ENCODE data around the gene SHANK1. TPM values are rescaled to one million over a fixed set of nuclear protein-coding genes. Genes with fewer than 3 reads are reported as not detected.
"Not testable (repeated sequence)": the region's sequence is repeated elsewhere in the genome, so short reads cannot be mapped to it uniquely, and the experiment has no call there.

The SHANK1 gene
- total RNA-seq, 4 donors from 2014 or later, result 0.11 to 0.42 (median 0.39) TPM; not detected in 1

DNA sequence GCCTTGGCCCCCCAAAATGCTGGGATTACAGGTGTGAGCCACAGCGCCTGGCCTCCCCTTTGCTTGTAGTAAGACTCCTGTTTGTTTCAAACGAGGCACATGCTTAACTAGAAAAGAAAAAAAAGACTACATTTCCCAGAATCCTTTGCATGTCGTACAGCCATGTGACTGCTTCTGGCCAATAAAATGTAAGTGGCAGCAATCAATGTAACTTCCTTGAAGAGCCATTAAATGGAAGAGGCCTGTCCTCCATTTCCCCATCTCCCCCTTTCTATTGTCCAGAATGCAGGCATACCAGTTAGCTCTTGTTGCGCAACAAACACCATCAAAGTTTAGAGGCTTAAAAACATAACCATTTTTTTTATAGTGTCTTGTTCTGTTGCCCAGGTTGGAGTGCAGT, 40.3 kb upstream of the SHANK1 start:
- H3K27me3 ChIP-seq, result peaks cover 0 to 75% (median 0%) of the 10 kb centered on the region in 4 donors
- TF ChIP-seq, protein P1, sequence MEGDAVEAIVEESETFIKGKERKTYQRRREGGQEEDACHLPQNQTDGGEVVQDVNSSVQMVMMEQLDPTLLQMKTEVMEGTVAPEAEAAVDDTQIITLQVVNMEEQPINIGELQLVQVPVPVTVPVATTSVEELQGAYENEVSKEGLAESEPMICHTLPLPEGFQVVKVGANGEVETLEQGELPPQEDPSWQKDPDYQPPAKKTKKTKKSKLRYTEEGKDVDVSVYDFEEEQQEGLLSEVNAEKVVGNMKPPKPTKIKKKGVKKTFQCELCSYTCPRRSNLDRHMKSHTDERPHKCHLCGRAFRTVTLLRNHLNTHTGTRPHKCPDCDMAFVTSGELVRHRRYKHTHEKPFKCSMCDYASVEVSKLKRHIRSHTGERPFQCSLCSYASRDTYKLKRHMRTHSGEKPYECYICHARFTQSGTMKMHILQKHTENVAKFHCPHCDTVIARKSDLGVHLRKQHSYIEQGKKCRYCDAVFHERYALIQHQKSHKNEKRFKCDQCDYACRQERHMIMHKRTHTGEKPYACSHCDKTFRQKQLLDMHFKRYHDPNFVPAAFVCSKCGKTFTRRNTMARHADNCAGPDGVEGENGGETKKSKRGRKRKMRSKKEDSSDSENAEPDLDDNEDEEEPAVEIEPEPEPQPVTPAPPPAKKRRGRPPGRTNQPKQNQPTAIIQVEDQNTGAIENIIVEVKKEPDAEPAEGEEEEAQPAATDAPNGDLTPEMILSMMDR (IDR thresholded peaks at IDR 0.05), result no peak
- TF ChIP-seq POLR2AphosphoS5 (IDR thresholded peaks at IDR 0.05), result no peak
- TF ChIP-seq EP300 (IDR thresholded peaks at IDR 0.05), result no peak
- no peak for TF ChIP-seq POLR2A (IDR thresholded peaks at IDR 0.05; ENCODE audit: low read depth)
- DNase-seq (ENCODE audit: extremely low spot score), result no peak
- H3K4me1 ChIP-seq, result no peaks in the 10 kb centered on the region
- no peaks in the 10 kb centered on the region for H3K9me3 ChIP-seq
- no peak overlapping the region for H3K27ac ChIP-seq (replicated peaks in 1 of 4)
- intact Hi-C loops (cut with DNase I), result no loop called here
- no peak overlapping the region for H3K4me3 ChIP-seq
- H3K36me3 ChIP-seq, result no peaks in the 10 kb centered on the region
- 71% methylated on average over 4 of the region's 4 CpGs for WGBS

DNA sequence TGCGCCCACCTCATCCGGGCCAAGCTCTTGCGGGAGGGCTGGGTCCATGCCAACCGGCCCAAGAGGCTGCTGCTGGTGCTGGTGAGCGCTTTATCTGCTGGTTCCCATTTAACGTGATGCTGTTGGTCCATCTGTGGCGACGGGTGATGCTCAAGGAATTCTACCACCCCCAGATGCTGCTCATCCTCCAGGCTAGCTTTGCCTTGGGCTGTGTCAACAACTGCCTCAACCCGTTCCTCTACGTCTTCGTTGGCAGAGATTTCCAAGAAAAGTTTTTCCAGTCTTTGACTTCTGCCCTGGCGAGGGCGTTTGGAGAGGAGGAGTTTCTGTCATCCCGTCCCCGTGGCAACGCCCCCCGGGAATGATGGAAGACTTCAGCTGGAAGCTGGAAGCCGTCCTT, 39.5 kb upstream of the SHANK1 start:
- H3K9me3 ChIP-seq; intact Hi-C loops (cut with DNase I); DNase-seq (ENCODE audit: extremely low spot score); H3K36me3 ChIP-seq; H3K27ac ChIP-seq (replicated peaks in 1 of 4); H3K4me3 ChIP-seq; H3K4me1 ChIP-seq: not testable (repeated sequence)
- 47% methylated on average over 7 of the region's 18 CpGs for WGBS
- peaks cover 0 to 73% (median 0%) of the 10 kb centered on the region in 4 donors for H3K27me3 ChIP-seq

DNA sequence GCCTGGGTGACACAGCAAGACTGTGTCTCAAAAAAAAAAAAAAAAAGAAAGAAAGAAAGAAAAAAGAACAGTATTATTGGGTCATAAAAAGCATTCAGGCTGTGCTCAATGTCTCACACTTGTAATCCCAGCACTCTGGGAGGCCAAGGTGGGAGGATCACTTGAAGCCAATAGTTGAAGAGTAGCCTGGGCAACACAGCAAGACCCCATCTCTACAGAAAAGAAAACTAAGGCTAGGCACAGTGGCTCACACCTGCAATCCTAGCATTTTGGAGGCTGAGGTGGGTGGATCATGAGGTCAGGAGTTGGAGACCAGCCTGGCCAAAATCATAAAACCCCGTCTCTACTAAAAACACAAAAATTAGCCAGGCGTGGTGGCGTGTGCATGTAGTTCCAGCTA, 38.0 kb upstream of the SHANK1 start:
- H3K36me3 ChIP-seq; intact Hi-C loops (cut with DNase I); H3K4me1 ChIP-seq; DNase-seq (ENCODE audit: extremely low spot score); H3K27ac ChIP-seq (replicated peaks in 1 of 4); H3K4me3 ChIP-seq; H3K9me3 ChIP-seq: not testable (repeated sequence)
- WGBS, result 98% methylated on average over 3 of the region's 3 CpGs
- peaks cover 0 to 66% (median 0%) of the 10 kb centered on the region in 4 donors for H3K27me3 ChIP-seq

DNA sequence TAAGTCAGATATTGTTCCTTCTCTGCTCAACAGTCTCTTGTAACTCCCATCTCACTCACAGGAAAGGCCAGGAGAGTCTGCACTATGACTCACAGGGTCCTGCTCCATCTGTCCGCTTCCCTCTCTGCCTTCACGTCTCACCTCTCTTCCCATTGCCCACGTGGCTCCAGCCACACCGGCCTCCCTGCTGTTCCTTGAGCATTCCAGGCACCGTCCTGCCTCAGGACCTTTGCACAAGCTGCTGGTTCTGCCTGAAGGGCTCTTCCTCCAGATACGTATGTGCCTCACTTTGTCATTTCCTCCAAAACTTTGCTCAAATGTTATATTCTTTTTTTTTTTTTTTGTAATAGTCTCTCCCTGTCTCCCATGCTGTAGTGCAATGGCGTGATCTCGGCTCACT, 36.6 kb upstream of the SHANK1 start:
- WGBS, result 63% methylated on average over 8 of the region's 8 CpGs
- intact Hi-C loops (cut with DNase I); H3K27ac ChIP-seq (replicated peaks in 1 of 4); H3K9me3 ChIP-seq; H3K4me1 ChIP-seq; DNase-seq (ENCODE audit: extremely low spot score); H3K36me3 ChIP-seq; H3K4me3 ChIP-seq: not testable (repeated sequence)
- peaks cover 0 to 59% (median 0%) of the 10 kb centered on the region in 4 donors for H3K27me3 ChIP-seq

DNA sequence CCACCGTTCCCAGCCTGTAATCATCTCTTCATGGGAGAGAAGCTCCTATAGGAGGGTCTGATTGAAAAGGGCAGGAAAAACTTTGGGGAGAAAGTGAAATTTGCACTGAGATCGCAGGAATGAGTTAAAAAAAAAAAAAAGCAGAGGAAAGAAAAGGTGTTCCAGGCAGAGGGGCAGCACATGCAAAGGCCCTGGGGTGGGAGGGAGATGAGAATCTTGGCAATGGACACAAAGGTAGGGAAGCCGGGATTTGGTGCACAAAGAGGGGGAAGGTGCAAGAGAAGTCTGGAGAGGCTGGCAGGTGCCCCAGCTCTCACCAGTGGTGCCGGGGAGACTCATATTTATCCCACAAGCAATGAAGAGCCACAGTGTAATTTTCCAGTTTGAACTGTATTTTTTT, 34.3 kb upstream of the SHANK1 start:
- Histone ChIP-seq H3K27ac (replicated peaks in 1 of 4) (no peak overlapping the region), H3K4me3 (no peak overlapping the region), H3K9me3 (no peaks in the 10 kb centered on the region), H3K4me1 (no peaks in the 10 kb centered on the region), H3K36me3 (no peaks in the 10 kb centered on the region), H3K27me3 (peaks cover 0 to 71% (median 0%) of the 10 kb centered on the region in 4 donors)
- intact Hi-C loops (cut with DNase I), result no loop called here
- 91% methylated on average over 4 of the region's 4 CpGs for WGBS
- no peak for DNase-seq (ENCODE audit: extremely low spot score)
- TF ChIP-seq, protein P1 (IDR thresholded peaks at IDR 0.05), result no peak
- TF ChIP-seq POLR2A (IDR thresholded peaks at IDR 0.05; ENCODE audit: low read depth), result no peak
- no peak for TF ChIP-seq POLR2AphosphoS5 (IDR thresholded peaks at IDR 0.05)
- no peak for TF ChIP-seq EP300 (IDR thresholded peaks at IDR 0.05)

DNA sequence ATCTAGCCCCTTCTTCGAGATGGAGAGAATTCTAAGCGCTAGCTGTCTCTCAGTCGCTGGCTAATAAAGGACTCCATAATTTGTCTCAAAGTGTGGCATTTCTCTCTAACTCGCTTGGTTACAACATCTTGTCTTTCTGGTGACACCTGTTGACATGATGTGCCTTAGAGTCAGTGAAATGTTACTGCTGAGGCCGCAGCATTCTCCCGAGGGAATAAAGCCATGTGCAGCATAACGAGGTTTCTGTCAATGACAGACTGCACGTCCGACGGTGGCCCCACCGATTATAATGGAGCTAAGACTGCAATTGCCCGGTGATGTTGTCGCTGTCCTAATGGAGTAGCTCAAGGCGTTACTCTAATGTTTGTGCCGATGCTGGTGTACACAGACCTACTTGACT, 30.4 kb upstream of the SHANK1 start:
- 59% methylated on average over 15 of the region's 15 CpGs for WGBS
- H3K36me3 ChIP-seq, result no peaks in the 10 kb centered on the region
- no peaks in the 10 kb centered on the region for H3K9me3 ChIP-seq
- DNase-seq (ENCODE audit: extremely low spot score), result no peak
- H3K4me1 ChIP-seq, result no peaks in the 10 kb centered on the region
- TF ChIP-seq POLR2AphosphoS5 (IDR thresholded peaks at IDR 0.05), result no peak
- no peak for TF ChIP-seq EP300 (IDR thresholded peaks at IDR 0.05)
- TF ChIP-seq, protein P1 (IDR thresholded peaks at IDR 0.05), result no peak
- TF ChIP-seq POLR2A (IDR thresholded peaks at IDR 0.05; ENCODE audit: low read depth), result no peak
- peaks cover 0 to 60% (median 1%) of the 10 kb centered on the region in 4 donors for H3K27me3 ChIP-seq
- H3K27ac ChIP-seq (replicated peaks in 1 of 4), result no peak overlapping the region
- intact Hi-C loops (cut with DNase I), result no loop called here
- no peak overlapping the region for H3K4me3 ChIP-seq

Measured in esophagus muscularis mucosa (tissue), 4 donors.